ENCODE results near the gene EGLN2.
"Not testable (repeated sequence)": the region's sequence is repeated elsewhere in the genome, so short reads cannot be mapped to it uniquely, and the experiment has no call there.

The EGLN2 gene

GRCh38 chr19:40759352-40759751, 39.6 kb upstream of the EGLN2 start:
- Histone ChIP-seq H3K27me3 (ENCODE audit: insufficient read depth, low read length) (no peaks in the 10 kb centered on the region), H3K4me3 (ENCODE audit: low read length) (no peak overlapping the region), H3K9me3 (ENCODE audit: insufficient read depth, low read depth, low read length) (no peaks in the 10 kb centered on the region), H3K27ac (ENCODE audit: low read depth, low read length) (no peak overlapping the region), H3K9ac (ENCODE audit: low read depth, low read length) (no peak overlapping the region), H3K36me3 (ENCODE audit: insufficient read depth, low read length) (peaks cover 96% of the 10 kb centered on the region), H3K4me1 (ENCODE audit: insufficient read depth, low read length) (no peaks in the 10 kb centered on the region)
- 98% methylated on average over 13 of the region's 13 CpGs for WGBS

DNA sequence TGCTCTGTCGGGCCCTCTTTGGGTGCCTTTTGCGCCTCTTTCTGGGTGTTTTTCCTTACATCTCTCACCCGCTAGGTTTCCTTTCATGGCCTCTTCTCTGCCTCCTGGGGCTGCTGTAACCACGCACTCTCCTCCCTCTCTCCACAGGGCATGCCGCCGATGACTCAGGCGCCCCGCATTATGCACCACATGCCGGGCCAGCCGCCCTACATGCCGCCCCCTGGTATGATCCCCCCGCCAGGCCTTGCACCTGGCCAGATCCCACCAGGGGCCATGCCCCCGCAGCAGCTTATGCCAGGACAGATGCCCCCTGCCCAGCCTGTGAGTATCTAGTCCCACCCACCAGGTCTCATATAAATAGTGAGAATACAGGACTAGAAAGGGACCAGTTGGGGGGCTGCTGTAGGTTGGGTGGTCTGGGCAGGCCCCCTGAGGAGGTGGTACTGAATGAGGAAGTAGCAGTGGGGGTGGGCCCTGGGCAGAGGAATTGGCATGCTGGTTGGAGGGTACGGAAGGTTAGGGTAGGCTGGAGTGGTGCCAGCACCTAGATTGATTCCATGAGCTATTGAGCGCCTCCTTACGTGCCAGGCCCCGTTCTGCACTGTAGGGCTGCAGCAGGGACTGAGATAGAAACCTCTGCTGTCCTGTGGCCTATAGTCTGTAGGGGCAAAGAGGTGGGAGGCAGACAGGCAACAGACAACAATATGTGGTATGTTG, 36.1 kb upstream of the EGLN2 start:
- 93% methylated on average over 17 of the region's 17 CpGs for WGBS
- Histone ChIP-seq H3K4me1 (ENCODE audit: insufficient read depth, low read length) (no peaks in the 10 kb centered on the region), H3K36me3 (ENCODE audit: insufficient read depth, low read length) (peaks cover 89% of the 10 kb centered on the region), H3K27me3 (ENCODE audit: insufficient read depth, low read length) (no peaks in the 10 kb centered on the region), H3K9me3 (ENCODE audit: insufficient read depth, low read depth, low read length) (no peaks in the 10 kb centered on the region), H3K4me3 (ENCODE audit: low read length) (no peak overlapping the region), H3K9ac (ENCODE audit: low read depth, low read length) (no peak overlapping the region), H3K27ac (ENCODE audit: low read depth, low read length) (no peak overlapping the region)

GRCh38 chr19:40763526-40763925, 35.5 kb upstream of the EGLN2 start:
- 96% methylated on average over 7 of the region's 7 CpGs for WGBS
- H3K4me3 ChIP-seq (ENCODE audit: low read length): no peak overlapping the region
- no peak overlapping the region for H3K9ac ChIP-seq (ENCODE audit: low read depth, low read length)
- H3K27me3 ChIP-seq (ENCODE audit: insufficient read depth, low read length): no peaks in the 10 kb centered on the region
- H3K9me3 ChIP-seq (ENCODE audit: insufficient read depth, low read depth, low read length): no peaks in the 10 kb centered on the region
- no peaks in the 10 kb centered on the region for H3K4me1 ChIP-seq (ENCODE audit: insufficient read depth, low read length)
- H3K36me3 ChIP-seq (ENCODE audit: insufficient read depth, low read length): peaks cover 83% of the 10 kb centered on the region
- no peak overlapping the region for H3K27ac ChIP-seq (ENCODE audit: low read depth, low read length)

DNA sequence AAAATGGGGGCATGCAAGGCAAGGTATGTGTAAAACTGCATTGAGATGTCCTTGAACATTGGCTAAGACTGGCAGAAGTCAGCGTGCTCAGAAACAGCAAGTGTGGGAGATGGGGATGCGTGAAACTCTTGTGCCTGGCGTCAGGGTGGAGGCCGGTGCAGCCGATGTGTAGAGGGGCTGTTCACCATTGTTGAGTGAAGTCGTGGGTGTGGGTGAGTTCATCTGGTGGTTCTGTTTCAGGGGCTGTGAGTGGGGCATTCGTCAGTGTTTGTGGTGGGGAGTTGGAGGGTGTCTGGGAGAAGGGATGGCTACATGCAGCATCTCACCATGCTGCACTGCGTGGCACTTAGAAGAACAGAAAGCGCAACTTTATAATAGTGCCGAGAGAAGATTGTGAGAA, 35.0 kb upstream of the EGLN2 start:
- peaks cover 80% of the 10 kb centered on the region for H3K36me3 ChIP-seq (ENCODE audit: insufficient read depth, low read length)
- no peak overlapping the region for H3K9ac ChIP-seq (ENCODE audit: low read depth, low read length)
- H3K4me1 ChIP-seq (ENCODE audit: insufficient read depth, low read length): no peaks in the 10 kb centered on the region
- 95% methylated on average over 10 of the region's 10 CpGs for WGBS
- no peak overlapping the region for H3K27ac ChIP-seq (ENCODE audit: low read depth, low read length)
- H3K27me3 ChIP-seq (ENCODE audit: insufficient read depth, low read length): no peaks in the 10 kb centered on the region
- H3K4me3 ChIP-seq (ENCODE audit: low read length): no peak overlapping the region
- no peaks in the 10 kb centered on the region for H3K9me3 ChIP-seq (ENCODE audit: insufficient read depth, low read depth, low read length)

DNA sequence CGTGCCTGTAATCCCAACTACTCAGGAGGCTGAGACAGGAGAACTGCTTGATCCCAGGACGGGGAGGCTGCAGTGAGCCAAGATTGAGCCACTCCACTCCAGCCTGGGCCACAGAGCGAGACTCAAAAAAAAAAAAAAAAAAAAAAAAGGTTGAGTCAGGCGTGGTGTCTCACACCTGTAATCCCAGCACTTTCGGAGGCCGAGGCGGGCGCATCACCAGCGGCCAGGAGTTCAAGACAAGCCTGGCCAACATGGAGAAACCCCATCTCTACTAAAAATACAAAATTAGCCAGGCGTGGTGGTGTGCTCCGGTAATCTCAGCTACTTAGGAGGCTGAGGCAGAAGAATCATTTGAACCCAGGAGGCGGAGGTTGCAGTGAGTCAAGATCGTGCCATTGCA, 32.6 kb upstream of the EGLN2 start:
- H3K4me3 ChIP-seq (ENCODE audit: low read length): not testable (repeated sequence)

DNA sequence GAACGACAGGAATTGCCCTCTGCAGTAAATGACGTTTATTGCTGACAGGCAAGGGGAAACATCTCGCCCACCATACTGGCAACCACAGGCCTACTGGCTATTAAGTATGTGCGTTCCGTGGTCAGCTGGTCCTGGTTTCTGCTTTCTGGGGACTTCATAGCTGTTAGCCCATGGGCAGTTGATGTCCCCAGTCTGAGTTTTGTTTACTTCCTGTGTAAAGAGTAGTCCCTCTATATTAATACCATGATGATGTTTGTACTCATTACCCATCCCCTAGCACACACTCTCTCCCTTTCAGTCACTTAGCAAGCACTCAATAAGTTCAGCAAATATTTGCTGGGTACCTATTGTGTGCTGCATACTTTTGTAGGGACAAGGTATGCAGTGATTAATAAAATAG, 30.1 kb upstream of the EGLN2 start:
- no peaks in the 10 kb centered on the region for H3K9me3 ChIP-seq (ENCODE audit: insufficient read depth, low read depth, low read length)
- H3K9ac ChIP-seq (ENCODE audit: low read depth, low read length): no peak overlapping the region
- H3K27ac ChIP-seq (ENCODE audit: low read depth, low read length): no peak overlapping the region
- H3K27me3 ChIP-seq (ENCODE audit: insufficient read depth, low read length): no peaks in the 10 kb centered on the region
- H3K4me3 ChIP-seq (ENCODE audit: low read length): no peak overlapping the region
- peaks cover 31% of the 10 kb centered on the region for H3K36me3 ChIP-seq (ENCODE audit: insufficient read depth, low read length)
- no peaks in the 10 kb centered on the region for H3K4me1 ChIP-seq (ENCODE audit: insufficient read depth, low read length)
- WGBS: 92% methylated on average over 5 of the region's 5 CpGs

More for the DNA sequence above, 32.6 kb upstream of the EGLN2 start:
- H3K9me3 ChIP-seq (ENCODE audit: insufficient read depth, low read depth, low read length); H3K27me3 ChIP-seq (ENCODE audit: insufficient read depth, low read length); H3K4me1 ChIP-seq (ENCODE audit: insufficient read depth, low read length); H3K9ac ChIP-seq (ENCODE audit: low read depth, low read length); H3K27ac ChIP-seq (ENCODE audit: low read depth, low read length): not testable (repeated sequence)
- WGBS: 94% methylated on average over 13 of the region's 13 CpGs
- peaks cover 56% of the 10 kb centered on the region for H3K36me3 ChIP-seq (ENCODE audit: insufficient read depth, low read length)

DNA sequence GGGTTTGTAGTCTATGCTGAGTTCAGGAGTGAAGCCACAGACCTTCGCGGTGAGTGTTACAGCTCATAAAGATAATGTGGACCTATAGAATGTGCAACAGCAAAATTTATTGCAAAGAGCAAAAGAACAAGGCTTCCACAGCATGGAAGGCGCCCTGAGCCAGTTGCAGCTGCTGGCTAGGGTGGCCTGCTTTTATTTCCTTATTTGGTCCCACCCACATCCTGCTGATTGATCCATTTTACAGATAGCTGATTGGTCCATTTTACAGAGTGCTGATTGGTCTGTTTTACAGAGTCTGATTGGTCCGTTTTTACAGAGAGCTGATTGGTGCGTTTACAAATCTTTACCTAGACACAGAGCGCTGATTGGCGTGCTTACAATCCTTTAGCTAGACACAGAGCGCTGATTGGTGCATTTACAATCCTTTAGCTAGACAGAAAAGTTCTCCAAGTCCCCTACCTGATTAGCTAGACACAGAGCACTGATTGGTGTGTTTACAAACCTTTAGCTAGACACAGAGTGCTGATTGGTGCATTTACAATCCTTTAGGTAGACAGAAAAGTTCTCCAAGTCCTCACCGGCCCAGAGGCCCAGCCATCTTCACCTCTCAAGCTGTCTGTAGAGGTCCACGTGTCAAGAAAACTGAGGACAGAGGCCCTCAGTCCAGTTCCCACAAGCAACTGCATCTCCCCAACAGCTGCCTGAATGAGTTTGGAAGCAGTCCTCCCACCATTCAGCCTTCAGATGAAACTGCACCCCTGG, 27.7 kb upstream of the EGLN2 start:
- WGBS: 94% methylated on average over 10 of the region's 10 CpGs
- not testable (repeated sequence) for H3K36me3 ChIP-seq (ENCODE audit: insufficient read depth, low read length); H3K27ac ChIP-seq (ENCODE audit: low read depth, low read length); H3K27me3 ChIP-seq (ENCODE audit: insufficient read depth, low read length); H3K4me3 ChIP-seq (ENCODE audit: low read length); H3K4me1 ChIP-seq (ENCODE audit: insufficient read depth, low read length); H3K9ac ChIP-seq (ENCODE audit: low read depth, low read length); H3K9me3 ChIP-seq (ENCODE audit: insufficient read depth, low read depth, low read length)

- Histone ChIP-seq H3K36me3 (ENCODE audit: insufficient read depth, low read length) (no peaks in the 10 kb centered on the region), H3K9ac (ENCODE audit: low read depth, low read length) (no peak within 1 kb of the TSS), H3K9me3 (ENCODE audit: insufficient read depth, low read depth, low read length) (no peaks in the 10 kb centered on the region), H3K27me3 (ENCODE audit: insufficient read depth, low read length) (no peaks in the 10 kb centered on the region), H3K4me3 (ENCODE audit: low read length) (no peak within 1 kb of the TSS), H3K27ac (ENCODE audit: low read depth, low read length) (no peak within 1 kb of the TSS), H3K4me1 (ENCODE audit: insufficient read depth, low read length) (peaks cover 6% of the 10 kb centered on the region; the same call in 1 of the 2 replicates)
- 90% methylated on average over 9 of the region's 9 CpGs for WGBS
Observed at GRCh38 chr19:40774916-40775631, 23.9 kb upstream of the EGLN2 start, which contains the start of gene MIA. Gene MIA, plus strand, starts transcription at chr19:40775521. Its CDS starts 22 bp downstream, at chr19:40775543.

DNA sequence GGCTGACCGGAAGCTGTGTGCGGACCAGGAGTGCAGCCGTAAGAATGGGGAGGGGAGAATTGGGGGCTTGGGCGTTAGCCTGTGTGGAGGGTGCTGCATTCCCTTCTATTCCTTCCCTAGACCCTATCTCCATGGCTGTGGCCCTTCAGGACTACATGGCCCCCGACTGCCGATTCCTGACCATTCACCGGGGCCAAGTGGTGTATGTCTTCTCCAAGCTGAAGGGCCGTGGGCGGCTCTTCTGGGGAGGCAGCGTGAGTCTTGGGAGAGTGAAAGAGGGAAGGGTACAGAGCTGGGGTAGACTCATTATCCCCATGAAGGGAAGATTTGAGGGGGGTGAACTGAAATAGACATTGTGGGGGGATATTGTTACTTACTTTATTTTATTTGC, 23.4 kb upstream of the EGLN2 start:
- Histone ChIP-seq H3K9me3 (ENCODE audit: insufficient read depth, low read depth, low read length) (no peaks in the 10 kb centered on the region), H3K27ac (ENCODE audit: low read depth, low read length) (no peak overlapping the region), H3K9ac (ENCODE audit: low read depth, low read length) (no peak overlapping the region), H3K4me3 (ENCODE audit: low read length) (no peak overlapping the region), H3K27me3 (ENCODE audit: insufficient read depth, low read length) (no peaks in the 10 kb centered on the region), H3K36me3 (ENCODE audit: insufficient read depth, low read length) (no peaks in the 10 kb centered on the region), H3K4me1 (ENCODE audit: insufficient read depth, low read length) (peaks cover 6% of the 10 kb centered on the region; the same call in 1 of the 2 replicates)
- WGBS: 88% methylated on average over 7 of the region's 10 CpGs

- no peak overlapping the region for H3K27ac ChIP-seq (ENCODE audit: low read depth, low read length)
- no peak overlapping the region for H3K4me3 ChIP-seq (ENCODE audit: low read length)
- no peak overlapping the region for H3K9ac ChIP-seq (ENCODE audit: low read depth, low read length)
- H3K9me3 ChIP-seq (ENCODE audit: insufficient read depth, low read depth, low read length): no peaks in the 10 kb centered on the region
- H3K27me3 ChIP-seq (ENCODE audit: insufficient read depth, low read length): no peaks in the 10 kb centered on the region
- peaks cover 6% of the 10 kb centered on the region; the same call in 1 of the 2 replicates for H3K4me1 ChIP-seq (ENCODE audit: insufficient read depth, low read length)
- no peaks in the 10 kb centered on the region for H3K36me3 ChIP-seq (ENCODE audit: insufficient read depth, low read length)
- 74% methylated on average over 6 of the region's 7 CpGs for WGBS
Observed at GRCh38 chr19:40776364-40776763, 22.6 kb upstream of the EGLN2 start.
